Stimulated activated CD8-positive, alpha-beta memory T cell treated with anti-CD3 and anti-CD28 coated beads, Interleukin-15, amount 100 ng/mL, for 1 hour (primary cell): Measurements from ENCODE around the gene TBX2.

Experiments used
- DNase-seq: peaks from one replicate; pipeline ENCODE4 v3.0.0-alpha.2; 2020; ENCODE audit warnings: low read depth

TBX2 gene

GRCh38 chr17:61387511-61388305, 11.9 kb upstream of the TBX2 start:
- no peak for DNase-seq

DNA sequence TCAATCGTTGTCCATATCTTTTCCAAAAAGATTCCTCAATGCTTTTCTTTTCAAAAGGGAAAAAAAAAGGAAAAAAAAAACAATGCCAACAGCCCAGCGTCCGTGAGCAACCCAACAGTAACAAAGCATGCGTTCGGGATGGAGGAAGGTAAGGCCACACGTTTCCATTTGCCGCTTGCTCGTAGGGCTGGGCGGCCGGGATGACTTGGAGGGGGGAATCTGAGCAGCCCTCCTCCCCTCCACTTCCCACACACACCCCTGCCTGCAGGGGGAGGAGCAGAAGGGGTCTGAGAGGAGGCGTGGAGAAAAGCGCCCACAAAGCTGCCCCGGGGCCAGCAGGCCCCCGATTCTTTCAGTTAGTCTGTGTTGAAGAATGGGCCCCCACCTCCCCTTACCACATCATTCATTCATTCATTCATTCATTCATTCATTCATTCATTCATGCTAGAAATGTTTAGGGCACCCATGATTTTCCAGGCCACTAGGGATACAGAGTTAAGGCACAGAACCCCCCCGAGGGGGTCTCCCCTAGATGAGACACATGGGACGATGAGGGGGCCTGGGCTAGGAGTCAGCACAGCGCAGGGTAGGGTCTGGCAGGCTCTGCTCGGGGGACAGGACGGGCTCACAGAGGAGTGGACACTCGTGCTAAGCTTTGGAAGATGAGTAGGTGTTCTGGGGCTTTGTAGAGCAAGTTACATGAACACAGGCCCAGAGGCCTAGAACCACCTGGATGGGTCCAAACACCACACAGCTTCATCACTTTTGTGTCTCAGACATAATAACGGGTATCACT, 10.9 kb upstream of the TBX2 start:
- DNase-seq: no peak

GRCh38 chr17:61389670-61390478, 9.8 kb upstream of the TBX2 start:
- no peak for DNase-seq

- no peak for DNase-seq
These were observed 9.2 kb upstream of the TBX2 start for GRCh38 chr17:61390479-61390791.

GRCh38 chr17:61391595-61392291, 7.9 kb upstream of the TBX2 start:
- DNase-seq: no peak

DNA sequence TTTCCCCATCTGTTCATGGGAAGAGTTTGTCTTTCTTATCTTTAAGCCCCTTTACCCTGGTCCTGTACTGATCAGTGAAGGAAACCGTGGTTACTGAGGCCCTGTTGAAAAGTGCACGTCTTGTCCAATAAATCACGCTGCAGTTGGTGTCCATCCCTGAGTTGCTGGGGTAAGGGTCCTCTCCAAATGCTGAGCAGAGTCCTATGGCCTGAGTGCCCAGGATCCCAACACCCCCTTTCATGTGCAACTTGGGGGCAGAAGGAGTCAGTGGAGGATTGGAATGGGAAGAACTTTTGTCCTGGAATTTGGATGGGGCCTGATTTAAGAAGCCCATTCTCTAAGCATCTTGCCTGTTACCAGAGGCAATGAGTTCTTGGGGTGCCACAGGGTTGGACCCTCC, 7.0 kb upstream of the TBX2 start:
- no peak for DNase-seq

- no peak for DNase-seq
These were observed 6.1 kb upstream of the TBX2 start for GRCh38 chr17:61393550-61393903.

DNA sequence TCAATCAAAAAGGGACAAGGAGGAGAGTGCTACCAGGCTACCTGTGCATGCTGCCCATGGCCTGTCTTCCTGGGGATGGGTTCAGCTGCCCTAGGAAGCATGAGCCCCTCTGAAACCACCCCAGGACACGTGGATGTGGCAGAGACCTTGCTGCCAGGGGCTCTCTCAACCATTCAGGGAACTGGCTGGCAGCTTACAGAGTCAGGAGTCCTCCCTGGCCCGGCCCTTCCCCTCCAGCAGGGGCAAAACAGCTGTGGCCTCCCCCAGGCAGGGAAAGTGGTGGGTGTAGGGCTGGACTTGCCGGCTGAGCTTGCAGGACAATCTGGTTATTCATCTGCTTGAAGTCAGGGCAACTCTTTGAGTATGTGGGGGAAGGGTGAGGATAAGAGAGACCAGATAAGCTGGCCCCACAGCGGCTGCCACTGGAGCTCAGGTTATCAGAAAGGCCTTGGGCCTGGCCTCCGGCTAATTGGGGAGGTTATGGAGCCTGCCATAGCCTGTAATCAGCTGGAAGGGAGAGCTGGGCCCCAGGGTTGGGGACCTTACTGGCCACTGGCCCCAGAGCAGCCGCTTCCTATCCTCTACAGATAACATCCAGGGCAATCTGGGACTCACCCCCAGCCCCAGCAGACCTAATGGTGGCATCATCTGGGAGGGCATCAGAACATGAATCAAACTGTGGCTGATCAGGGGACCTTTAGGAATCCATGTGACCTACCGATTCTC, 5.6 kb upstream of the TBX2 start:
- no peak for DNase-seq

- DNase-seq: no peak
These were observed 4.8 kb upstream of the TBX2 start for GRCh38 chr17:61394630-61395408.

- no peak for DNase-seq
These were observed 4.1 kb upstream of the TBX2 start for GRCh38 chr17:61395409-61395982.

DNA sequence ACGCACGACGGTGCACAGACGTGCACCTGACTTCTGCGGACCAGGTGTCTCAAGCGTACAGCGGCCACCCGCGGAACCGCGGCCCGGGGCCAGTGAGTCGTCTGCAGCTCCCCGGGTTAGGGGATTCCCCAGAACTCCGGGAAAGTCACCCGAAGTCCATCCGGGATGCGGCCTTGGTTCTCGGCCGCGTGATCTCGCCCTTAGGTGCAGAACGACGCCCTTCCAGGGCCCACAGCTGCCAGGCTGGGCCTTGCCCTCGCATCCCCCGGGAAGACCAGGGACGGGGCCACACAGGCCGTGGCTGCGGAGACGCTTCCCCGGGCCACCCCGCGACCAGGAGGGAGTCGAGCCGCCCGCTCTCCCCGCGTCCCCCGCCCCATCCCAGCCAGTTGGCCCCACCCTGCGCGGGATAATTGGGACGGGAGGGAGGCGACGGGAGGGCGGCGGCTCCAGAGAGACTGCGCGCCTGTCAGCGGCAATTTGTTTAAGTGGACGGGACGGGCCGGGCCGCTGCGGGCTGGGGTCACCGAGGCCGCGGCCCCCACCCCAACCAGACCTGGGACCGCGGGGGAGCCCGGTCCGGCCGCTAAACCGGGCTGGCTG, 3.6 kb upstream of the TBX2 start:
- DNase-seq: no peak

DNA sequence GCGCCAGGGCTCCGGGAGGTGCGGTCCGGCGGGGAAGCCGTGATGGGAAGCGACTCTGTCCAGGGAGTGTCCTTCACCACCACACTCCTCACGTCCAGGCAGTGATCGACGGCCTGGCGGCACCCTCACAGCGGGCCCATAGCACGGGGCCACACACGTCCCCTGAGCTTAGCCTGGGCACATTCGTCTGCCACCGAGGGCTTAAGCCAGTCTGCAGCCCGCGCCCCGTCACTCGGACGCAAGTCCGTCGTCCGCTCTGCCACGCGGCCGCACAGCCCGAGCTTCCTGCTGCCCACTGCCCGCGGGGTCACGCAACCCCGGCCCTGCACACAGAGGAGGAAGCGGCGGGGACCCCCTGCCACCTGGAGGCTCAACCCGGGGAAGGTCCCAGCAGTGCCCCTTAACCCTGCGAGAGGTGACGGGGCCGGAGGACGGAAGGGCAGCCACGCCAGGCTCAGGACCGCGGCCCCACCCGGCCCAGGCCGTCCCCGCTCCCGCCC, 3.0 kb upstream of the TBX2 start:
- no peak for DNase-seq

GRCh38 chr17:61397086-61397842, 2.4 kb upstream of the TBX2 start:
- no peak for DNase-seq

DNA sequence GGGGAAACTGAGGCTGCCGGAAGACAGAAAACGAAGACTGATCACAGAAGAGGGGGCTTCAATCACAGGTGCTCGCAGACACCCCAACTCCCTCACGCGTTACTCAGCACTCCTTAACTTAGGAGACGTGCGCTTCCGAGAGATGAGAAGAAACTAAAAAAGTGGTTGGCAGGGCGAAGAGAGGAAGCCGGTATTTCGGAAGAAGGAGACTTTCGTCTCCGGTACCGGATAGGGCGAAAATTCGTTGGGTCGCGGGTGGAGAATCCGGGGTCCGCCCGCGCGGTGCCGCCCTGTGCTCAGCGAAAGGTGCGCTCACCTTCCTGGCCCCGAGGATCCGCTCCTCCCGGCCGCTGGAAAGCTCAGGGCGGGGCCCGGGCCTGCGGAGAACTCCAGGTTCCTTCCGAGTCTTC, 917 bp upstream of the TBX2 start:
- DNase-seq: no peak

DNA sequence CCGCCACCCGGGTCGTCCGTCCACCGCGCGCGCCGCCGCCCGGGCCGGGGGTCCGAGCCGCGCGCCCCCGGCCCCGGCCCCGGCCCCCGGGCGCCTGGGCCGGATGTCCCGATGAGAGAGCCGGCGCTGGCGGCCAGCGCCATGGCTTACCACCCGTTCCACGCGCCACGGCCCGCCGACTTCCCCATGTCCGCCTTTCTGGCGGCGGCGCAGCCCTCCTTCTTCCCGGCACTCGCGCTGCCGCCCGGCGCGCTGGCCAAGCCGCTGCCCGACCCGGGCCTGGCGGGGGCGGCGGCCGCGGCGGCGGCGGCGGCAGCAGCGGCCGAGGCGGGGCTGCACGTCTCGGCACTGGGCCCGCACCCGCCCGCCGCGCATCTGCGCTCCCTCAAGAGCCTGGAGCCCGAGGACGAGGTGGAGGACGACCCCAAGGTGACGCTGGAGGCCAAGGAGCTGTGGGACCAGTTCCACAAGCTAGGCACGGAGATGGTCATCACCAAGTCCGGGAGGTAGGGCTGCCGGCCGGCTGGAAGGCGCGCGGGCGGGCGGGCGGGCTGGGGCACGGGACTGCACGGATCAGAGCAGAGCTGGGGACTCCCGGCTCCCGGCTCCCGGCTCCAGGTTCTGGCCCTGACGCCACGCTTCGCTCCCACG, 548 bp downstream of the TBX2 start:
- no peak for DNase-seq

DNA sequence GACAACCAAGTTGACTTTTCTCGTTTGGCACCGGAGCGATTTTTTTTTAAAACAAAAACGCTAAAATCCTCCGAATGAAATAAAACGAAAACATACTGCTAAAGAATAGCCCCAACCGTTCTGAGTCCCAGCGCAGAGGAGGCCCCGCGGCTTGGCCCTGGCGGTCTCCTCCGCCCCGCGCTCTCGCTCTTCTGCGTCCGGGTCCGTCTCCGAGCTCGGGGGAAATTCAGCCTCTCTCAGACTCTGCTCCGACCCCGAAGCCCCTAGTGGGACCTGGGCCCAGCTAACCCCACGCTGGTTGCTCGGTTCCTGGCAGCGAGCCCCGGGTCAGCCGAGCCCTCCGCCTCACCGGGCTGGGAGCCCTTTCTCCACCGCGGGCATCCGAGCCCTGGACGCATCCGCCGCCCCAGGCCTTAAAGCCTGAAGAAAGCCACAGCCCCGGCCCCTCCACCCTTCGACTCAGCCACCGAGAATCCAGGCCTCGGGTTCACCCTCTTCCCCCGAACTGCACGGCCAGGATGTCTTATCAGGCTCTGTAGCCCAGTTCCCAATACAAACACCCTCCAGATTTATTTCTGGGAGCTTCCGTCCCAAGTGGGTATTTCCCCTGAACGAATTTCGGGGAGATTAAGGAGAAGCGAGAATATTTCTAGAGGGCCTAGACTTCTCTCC, 1.2 kb downstream of the TBX2 start:
- no peak for DNase-seq

DNA sequence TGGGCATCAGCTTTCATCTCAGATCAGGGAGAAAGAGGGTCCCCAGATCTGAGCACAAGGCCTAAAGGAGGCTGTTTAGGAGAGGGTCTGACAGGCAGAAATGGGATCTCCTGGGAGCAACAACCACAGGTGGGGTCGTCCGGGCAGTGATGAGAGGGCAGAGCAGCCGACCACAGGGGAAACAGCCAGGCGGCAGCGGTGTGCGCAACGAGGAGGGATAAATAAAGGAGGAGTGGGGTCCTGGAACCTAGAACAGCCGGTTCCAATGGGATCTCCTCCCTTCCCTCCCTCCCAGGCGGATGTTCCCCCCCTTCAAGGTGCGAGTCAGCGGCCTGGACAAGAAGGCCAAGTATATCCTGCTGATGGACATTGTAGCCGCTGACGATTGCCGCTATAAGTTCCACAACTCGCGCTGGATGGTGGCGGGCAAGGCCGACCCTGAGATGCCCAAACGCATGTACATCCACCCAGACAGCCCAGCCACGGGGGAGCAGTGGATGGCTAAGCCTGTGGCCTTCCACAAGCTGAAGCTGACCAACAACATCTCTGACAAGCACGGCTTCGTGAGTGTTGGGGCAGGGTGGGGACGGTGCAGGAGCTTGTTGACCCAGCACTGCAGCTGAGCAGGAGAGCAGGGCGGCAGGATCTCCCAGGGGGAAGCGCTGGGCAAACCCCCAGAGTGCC, 1.9 kb downstream of the TBX2 start:
- DNase-seq: no peak
